H1 (cell line): ENCODE results near the gene CHAT. TPM values are rescaled to one million over a fixed set of nuclear protein-coding genes. Genes with fewer than 3 reads are reported as not detected.

Experiments used
- CTCF ChIA-PET: fragments of 300-600 bp; sonication (Branson Sonifier 250); formaldehyde crosslinking; loops from one replicate; lab custom pipeline; 2021; ENCODE audit not compliant: partially characterized antibody; lab: Charles Lee
- POLR2A ChIA-PET: fragments of 300-600 bp; sonication (Branson Sonifier 250); formaldehyde crosslinking; loops from one replicate; lab custom pipeline; 2021; ENCODE audit warnings: inconsistent platforms; ENCODE audit not compliant: partially characterized antibody; lab: Charles Lee
- DNase-seq, 2 experiments: peaks; one replicate each; pipeline versions ENCODE4 v3.0.0 to v3.0.0-alpha.2; 2010 to 2022; ENCODE audit warnings: low spot score in 2 of 2, low read depth in 1 of 2, mixed read lengths in 1 of 2
- FAIRE-seq: peaks from 2 replicates; lab custom pipeline; 2011; peaks lifted over from hg19 to GRCh38; lab: Jason Lieb, UNC
- H2AFZ ChIP-seq: 2 replicates; pipeline ENCODE4 v1.8.1; 2012; ENCODE audit warnings: low read length, inconsistent platforms
- H2AK5ac ChIP-seq: 2 replicates; pipeline ENCODE4 v1.6.1; 2013; ENCODE audit warnings: low read depth, low read length
- H2BK120ac ChIP-seq: replicated peaks from 2 replicates; pipeline ENCODE3; 2013; ENCODE audit warnings: low read depth, low read length, inconsistent platforms
- H2BK12ac ChIP-seq: 2 replicates; pipeline ENCODE4 v1.6.1; 2013; ENCODE audit warnings: low read depth, low read length
- H2BK15ac ChIP-seq: 2 replicates; pipeline ENCODE4 v1.6.1; 2013; ENCODE audit warnings: low read length
- H2BK20ac ChIP-seq: 2 replicates; pipeline ENCODE4 v1.6.1; 2013; ENCODE audit warnings: low read length
- H2BK5ac ChIP-seq: 2 replicates; pipeline ENCODE4 v1.6.1; 2013; ENCODE audit warnings: low read depth, low read length
- H3K14ac ChIP-seq: 2 replicates; pipeline ENCODE4 v1.6.1; 2013; ENCODE audit warnings: inconsistent platforms; ENCODE audit not compliant: insufficient read length
- H3K18ac ChIP-seq: 2 replicates; pipeline ENCODE4 v1.6.1; 2013; ENCODE audit warnings: low read length; ENCODE audit errors: extremely low read depth
- H3K23ac ChIP-seq: 2 replicates; pipeline ENCODE4 v1.6.1; 2013; ENCODE audit warnings: inconsistent platforms; ENCODE audit not compliant: insufficient read length
- H3K23me2 ChIP-seq: 2 replicates; pipeline ENCODE4 v1.6.1; 2013; ENCODE audit warnings: low read depth, low read length
- H3K27ac ChIP-seq: 2 replicates; pipeline ENCODE4 v1.6.1; 2011; ENCODE audit warnings: low read depth, low read length, inconsistent platforms
- H3K27me3 ChIP-seq, 4 experiments: replicated peaks in 1 of 4; 1 replicate in 1 of 4; 2 replicates in 3 of 4; pipeline versions ENCODE4 v1.6.1 to v1.8.1; 2011 to 2013; ENCODE audit warnings: low read length in 3 of 4, mild to moderate bottlenecking in 3 of 4, inconsistent platforms in 2 of 4, mixed read lengths in 2 of 4, moderate library complexity in 1 of 4; ENCODE audit not compliant: control insufficient read depth in 3 of 4, insufficient read depth in 3 of 4; ENCODE audit errors: extremely low read depth in 1 of 4
- H3K36me3 ChIP-seq, 4 experiments: 2 replicates each; pipeline versions ENCODE4 v1.6.1 to v1.8.1; 2011 to 2013; ENCODE audit warnings: mild to moderate bottlenecking in 4 of 4, low read length in 3 of 4, moderate library complexity in 2 of 4, control low read depth in 1 of 4, inconsistent platforms in 1 of 4; ENCODE audit not compliant: insufficient read depth in 4 of 4, control insufficient read depth in 2 of 4
- H3K4ac ChIP-seq: replicated peaks from 2 replicates; pipeline ENCODE3; 2013; ENCODE audit warnings: low read length, low read depth, mixed read lengths, inconsistent platforms; ENCODE audit not compliant: insufficient read length
- H3K4me1 ChIP-seq, 4 experiments: replicated peaks in 1 of 4; 1 replicate in 1 of 4; 2 replicates in 3 of 4; pipeline versions ENCODE4 v1.6.1 to v1.8.1; 2011 to 2013; ENCODE audit warnings: low read length in 3 of 4, inconsistent platforms in 2 of 4, mixed read lengths in 1 of 4; ENCODE audit not compliant: insufficient read depth in 4 of 4, control insufficient read depth in 3 of 4
- H3K4me2 ChIP-seq, 2 experiments: 2 replicates each; pipeline versions ENCODE4 v1.6.1 to v1.8.1; 2011 to 2013; ENCODE audit warnings: low read depth in 2 of 2, low read length in 2 of 2, control low read depth in 1 of 2, inconsistent platforms in 1 of 2, mild to moderate bottlenecking in 1 of 2; ENCODE audit not compliant: insufficient read depth in 1 of 2
- H3K4me3 ChIP-seq, 4 experiments: fragments of 200-600, 300-600 bp in 1 of 4; sonication (generic), shearing (Covaris generic), sonication (Bioruptor Twin) in 1 of 4; 2 replicates each; pipeline versions ENCODE4 v1.5.1 to v1.8.1; 2011 to 2016; ENCODE audit warnings: low read length in 4 of 4, low read depth in 3 of 4, control low read depth in 2 of 4, inconsistent platforms in 2 of 4, mild to moderate bottlenecking in 2 of 4, mixed read lengths in 1 of 4, moderate library complexity in 1 of 4; ENCODE audit not compliant: insufficient read depth in 2 of 4; ENCODE audit errors: extremely low read depth in 1 of 4
- H3K56ac ChIP-seq: replicated peaks from 2 replicates; pipeline ENCODE3; 2013; ENCODE audit warnings: low read depth, mild to moderate bottlenecking, mixed read lengths, low read length, inconsistent platforms; ENCODE audit not compliant: insufficient read length
- H3K79me1 ChIP-seq: 2 replicates; pipeline ENCODE4 v1.6.1; 2013; ENCODE audit warnings: low read depth, low read length, control low read depth
- H3K79me2 ChIP-seq, 2 experiments: 2 replicates each; pipeline versions ENCODE4 v1.6.1 to v1.8.1; 2012 to 2013; ENCODE audit warnings: low read length in 2 of 2, mild to moderate bottlenecking in 2 of 2, inconsistent platforms in 1 of 2; ENCODE audit not compliant: insufficient read depth in 2 of 2, control insufficient read depth in 1 of 2
- H3K9ac ChIP-seq, 4 experiments: replicated peaks in 1 of 4; 1 replicate in 1 of 4; 2 replicates in 3 of 4; pipeline versions ENCODE4 v1.6.1 to v1.8.1; 2011 to 2013; ENCODE audit warnings: low read depth in 3 of 4, low read length in 3 of 4, control low read depth in 2 of 4, mild to moderate bottlenecking in 2 of 4, moderate library complexity in 2 of 4, inconsistent platforms in 1 of 4; ENCODE audit errors: extremely low read depth in 1 of 4
- H3K9me3 ChIP-seq, 2 experiments: 2 replicates each; pipeline versions ENCODE4 v1.6.1 to v1.8.1; 2012 to 2013; ENCODE audit warnings: mild to moderate bottlenecking in 2 of 2, moderate library complexity in 2 of 2, control low read depth in 1 of 2, inconsistent platforms in 1 of 2, low read depth in 1 of 2, low read length in 1 of 2, mixed read lengths in 1 of 2; ENCODE audit not compliant: insufficient read depth in 2 of 2
- H4K20me1 ChIP-seq, 2 experiments: replicated peaks in 1 of 2; 2 replicates each; pipeline versions ENCODE3 to v1.8.1; 2011 to 2013; ENCODE audit warnings: inconsistent platforms in 2 of 2, low read length in 2 of 2, mild to moderate bottlenecking in 1 of 2; ENCODE audit not compliant: insufficient read depth in 2 of 2, control insufficient read depth in 1 of 2
- H4K5ac ChIP-seq: 2 replicates; pipeline ENCODE4 v1.6.1; 2013; ENCODE audit warnings: low read length, low read depth, mixed read lengths, inconsistent platforms; ENCODE audit not compliant: insufficient read length
- H4K8ac ChIP-seq: 2 replicates; pipeline ENCODE4 v1.8.0; 2013; ENCODE audit warnings: mild to moderate bottlenecking, moderate library complexity, low read length, inconsistent platforms; ENCODE audit not compliant: insufficient read depth; ENCODE audit errors: extremely low read depth
- H4K91ac ChIP-seq: replicated peaks from 2 replicates; pipeline ENCODE3; 2013; ENCODE audit warnings: low read length, mixed read lengths, inconsistent platforms; ENCODE audit not compliant: insufficient read length
- KDM4A ChIP-seq: IDR thresholded peaks from one replicate; pipeline ENCODE4 v1.7.1; 2012; ENCODE audit warnings: low read depth, mild to moderate bottlenecking, moderate library complexity, low read length, inconsistent platforms; ENCODE audit not compliant: severe bottlenecking
- TBP ChIP-seq: IDR thresholded peaks from 2 replicates; pipeline ENCODE4 v1.6.1; 2011; ENCODE audit warnings: low read depth, low read length, improper control_type of control experiment
- WGBS, 2 experiments: shearing (Covaris generic) in 1 of 2; methylation state at CpG; one replicate each; pipeline versions ENCODE4 v1.1.6 to v1.1.7; 2013 to 2015; ENCODE audit warnings: low lambda C conversion rate in 2 of 2, mixed read lengths in 2 of 2, inconsistent platforms in 1 of 2, low coverage in 1 of 2, missing lambda C conversion rate in 1 of 2; ENCODE audit not compliant: insufficient replicate concordance in 2 of 2, insufficient coverage in 1 of 2, insufficient read length in 1 of 2; ENCODE audit errors: extremely low coverage in 1 of 2, missing lambda C conversion rate in 1 of 2; 5-methylcytosine and 5-hydroxymethylcytosine counted together
- polyA plus RNA-seq, 7 experiments: library from polyadenylated mRNA; depleted of rRNA in 3 of 7; stranded (reverse) in 5 of 7; unstranded in 2 of 7; fragments of >200 nt in 5 of 7; fragments of 200-250 nt in 2 of 7; gene quantifications; 1 replicate in 5 of 7; 2 replicates in 1 of 7; 4 replicates in 1 of 7; pipeline versions ENCODE4 v1.2.1 to v1.2.3, GENCODE V29; 2011 to 2013; ENCODE audit warnings: missing spikeins in 2 of 7, mixed read lengths in 2 of 7
- total RNA-seq: library from RNA; stranded (reverse); fragmentation: NEBNext Ultra II Directional; extraction: Animal tissue kit (Norgen Biotek cat#: 25700); gene quantifications from 2 replicates; pipeline ENCODE4 v1.2.1, GENCODE V29; 2021

Gene CHAT
- total and polyA plus RNA-seq, 2 of the 8 experiments (the other 6 are each of a cell fraction or from before 2014, with no cell fraction given), result not detected

GRCh38 chr10:49667991-49668390, 54.2 kb downstream of the CHAT start:
- no peak overlapping the region for H2BK120ac ChIP-seq
- TF ChIP-seq TBP, result no peak
- no peak for TF ChIP-seq KDM4A

More at GRCh38 chr10:49667991-49668390, 54.2 kb downstream of the CHAT start:
- CTCF ChIA-PET, result interaction anchor here (0.7 kb wide), 1 partner anchor 19 kb away, joined by 3 read pairs; no protein-coding TSS in a partner anchor
- H2BK12ac ChIP-seq, result no peak overlapping the region
- H3K9me3 ChIP-seq, result no peaks in the 10 kb centered on the region
- no peaks in the 10 kb centered on the region for H4K20me1 ChIP-seq
- no peak overlapping the region for H3K23ac ChIP-seq
- no peaks in the 10 kb centered on the region for H3K36me3 ChIP-seq
- H4K8ac ChIP-seq, result no peak overlapping the region
- H3K27me3 ChIP-seq, result 0 out of 7 replicates have a peak, but pooled peaks cover 0 to 3% (median 2%) of the 10 kb centered on the region in 4 experiments
- no peak for DNase-seq
- H2AK5ac ChIP-seq, result no peak overlapping the region
- H3K4me3 ChIP-seq, result no peak overlapping the region
- H3K23me2 ChIP-seq, result no peaks in the 10 kb centered on the region
- H3K79me1 ChIP-seq, result no peaks in the 10 kb centered on the region
- H4K5ac ChIP-seq, result no peak overlapping the region
- no peak overlapping the region for H3K27ac ChIP-seq
- no peaks in the 10 kb centered on the region for H3K4me1 ChIP-seq
- H2AFZ ChIP-seq, result no peak overlapping the region
- no peak overlapping the region for H3K18ac ChIP-seq
- no peak overlapping the region for H3K4me2 ChIP-seq
- H3K56ac ChIP-seq, result no peak overlapping the region
- H2BK15ac ChIP-seq, result no peak overlapping the region
- no peaks in the 10 kb centered on the region for H3K79me2 ChIP-seq
- H3K4ac ChIP-seq, result no peak overlapping the region
- no peak overlapping the region for H2BK20ac ChIP-seq
- H2BK5ac ChIP-seq, result no peak overlapping the region
- POLR2A ChIA-PET, result no interaction called here
- FAIRE-seq, result no peak
- no peak overlapping the region for H3K9ac ChIP-seq
- WGBS, 2 experiments, result 89% methylated on average over 2 of the region's 2 CpGs; no CpG with 5 or more reads in 1 of the 2 experiments
- H3K14ac ChIP-seq, result no peak overlapping the region
- H4K91ac ChIP-seq, result no peak overlapping the region
